ENCODE measurements around the gene KCNMA1.

Gene KCNMA1

DNA sequence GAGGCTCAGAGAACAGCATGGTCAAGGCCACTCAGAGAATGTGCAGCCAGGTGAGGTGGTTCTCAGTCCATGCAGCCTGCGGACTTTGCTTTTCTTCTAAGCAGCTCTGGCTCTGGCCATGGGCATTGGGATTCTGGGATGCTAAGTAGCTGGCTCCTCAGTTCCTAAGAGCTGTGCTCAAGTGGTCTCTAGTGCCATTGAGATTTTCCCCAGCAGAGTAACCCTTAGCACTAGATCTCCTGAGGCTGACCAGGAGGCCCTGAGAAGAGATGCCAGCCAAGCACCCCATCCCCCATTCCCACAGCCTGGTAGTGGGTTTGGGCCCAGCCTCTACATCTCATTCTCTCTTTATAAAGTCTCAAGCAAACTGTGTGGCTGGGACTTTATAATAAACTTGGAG is 77.1 kb downstream of the KCNMA1 start:
- H3K9ac ChIP-seq (ENCODE audit: low read depth, low read length) = no peak overlapping the region
- H3K36me3 ChIP-seq (ENCODE audit: control insufficient read depth, insufficient read depth, low read length) = no peaks in the 10 kb centered on the region
- peaks cover 9% of the 10 kb centered on the region for H3K4me1 ChIP-seq (ENCODE audit: control insufficient read depth, insufficient read depth, low read length)
- H3K27me3 ChIP-seq (ENCODE audit: control insufficient read depth, insufficient read depth, low read length) = no peaks in the 10 kb centered on the region
- H3K4me3 ChIP-seq (ENCODE audit: low read depth, low read length) = no peak overlapping the region
- no peaks in the 10 kb centered on the region for H3K9me3 ChIP-seq (ENCODE audit: control insufficient read depth, insufficient read depth, low read length)

DNA sequence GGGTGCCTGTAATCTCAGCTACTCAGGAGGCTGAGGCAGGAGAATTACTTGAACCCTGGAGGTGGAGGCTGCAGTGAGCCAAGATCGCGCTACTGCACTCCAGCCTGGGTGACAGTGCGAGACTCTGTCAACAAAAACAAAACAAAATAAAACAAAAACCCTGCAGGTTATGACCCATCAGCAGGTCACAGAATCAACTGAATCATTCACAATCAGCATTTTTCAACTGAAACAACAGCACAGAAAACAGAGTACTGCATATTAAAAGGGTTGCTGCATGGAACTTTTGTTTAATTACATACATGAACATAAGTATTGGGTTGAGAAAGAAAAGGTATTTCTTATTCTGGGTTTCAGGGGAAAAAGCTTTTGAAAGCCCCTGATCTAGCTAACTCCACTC is 77.6 kb downstream of the KCNMA1 start:
- H3K9ac ChIP-seq (ENCODE audit: low read depth, low read length) = no peak overlapping the region
- H3K4me3 ChIP-seq (ENCODE audit: low read depth, low read length) = no peak overlapping the region
- no peaks in the 10 kb centered on the region for H3K9me3 ChIP-seq (ENCODE audit: control insufficient read depth, insufficient read depth, low read length)
- peaks cover 5% of the 10 kb centered on the region for H3K4me1 ChIP-seq (ENCODE audit: control insufficient read depth, insufficient read depth, low read length)
- H3K36me3 ChIP-seq (ENCODE audit: control insufficient read depth, insufficient read depth, low read length) = no peaks in the 10 kb centered on the region
- no peaks in the 10 kb centered on the region for H3K27me3 ChIP-seq (ENCODE audit: control insufficient read depth, insufficient read depth, low read length)

DNA sequence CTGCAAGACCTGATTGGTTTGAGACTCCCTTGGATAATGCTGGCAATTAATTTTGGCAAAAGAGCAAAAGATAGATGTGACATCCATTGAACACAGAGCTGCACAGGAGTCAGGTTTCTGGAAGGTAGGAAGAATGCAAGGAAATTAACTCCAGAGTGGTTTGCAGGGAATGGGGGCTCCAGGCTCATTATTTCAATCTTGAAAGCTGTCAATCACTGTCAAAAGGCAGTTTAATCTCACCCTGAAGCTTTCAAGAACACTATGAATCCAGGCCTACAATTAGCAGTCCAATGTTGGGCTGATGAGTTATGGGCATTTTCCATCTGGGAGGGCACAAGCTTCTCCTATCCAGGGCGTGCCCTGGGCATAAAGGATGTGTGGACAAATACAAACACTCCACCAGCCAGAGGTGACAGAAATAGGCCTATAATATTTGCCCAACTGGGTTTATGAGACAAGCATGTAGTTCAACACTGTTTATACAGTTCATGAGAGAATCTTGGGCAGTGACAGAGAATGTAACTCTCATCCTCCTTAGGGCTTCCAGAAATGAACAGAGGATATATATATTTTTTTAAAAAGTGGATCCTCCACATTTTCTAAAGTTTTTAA is 80.5 kb downstream of the KCNMA1 start:
- no peak overlapping the region for H3K9ac ChIP-seq (ENCODE audit: low read depth, low read length)
- no peak overlapping the region for H3K4me3 ChIP-seq (ENCODE audit: low read depth, low read length)
- no peaks in the 10 kb centered on the region for H3K4me1 ChIP-seq (ENCODE audit: control insufficient read depth, insufficient read depth, low read length)
- H3K27me3 ChIP-seq (ENCODE audit: control insufficient read depth, insufficient read depth, low read length) = no peaks in the 10 kb centered on the region
- H3K9me3 ChIP-seq (ENCODE audit: control insufficient read depth, insufficient read depth, low read length) = no peaks in the 10 kb centered on the region
- no peaks in the 10 kb centered on the region for H3K36me3 ChIP-seq (ENCODE audit: control insufficient read depth, insufficient read depth, low read length)

DNA sequence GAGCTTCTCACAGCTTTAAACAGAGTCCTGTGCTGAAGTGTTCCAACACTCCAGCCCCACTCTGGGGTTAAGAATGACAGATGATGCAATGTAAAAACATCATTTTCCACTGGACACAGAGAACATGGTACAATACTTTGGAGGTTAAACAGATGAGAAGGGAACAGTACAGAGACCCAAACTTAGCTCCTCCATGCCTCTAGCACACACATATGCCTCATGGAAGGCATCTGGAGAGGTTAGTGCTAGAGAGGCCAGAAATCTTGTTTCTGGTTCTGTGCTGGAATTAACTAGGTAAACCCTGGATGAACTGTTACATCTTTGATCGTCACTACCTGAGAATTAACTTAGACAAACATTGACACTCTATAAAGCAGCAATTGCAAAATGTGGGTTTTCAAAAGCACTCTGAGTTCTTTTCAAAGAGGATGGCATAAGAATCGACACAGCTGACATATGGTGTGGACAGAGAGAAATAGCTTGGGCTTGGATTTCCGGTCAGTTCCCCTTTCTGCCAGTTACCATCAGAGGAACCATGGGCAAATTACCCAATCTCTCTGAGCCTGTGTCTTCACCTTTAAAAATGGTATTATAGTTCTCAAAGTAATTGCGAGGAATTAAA is 81.9 kb downstream of the KCNMA1 start:
- H3K9ac ChIP-seq (ENCODE audit: low read depth, low read length) = no peak overlapping the region
- H3K36me3 ChIP-seq (ENCODE audit: control insufficient read depth, insufficient read depth, low read length) = no peaks in the 10 kb centered on the region
- no peak overlapping the region for H3K4me3 ChIP-seq (ENCODE audit: low read depth, low read length)
- no peaks in the 10 kb centered on the region for H3K9me3 ChIP-seq (ENCODE audit: control insufficient read depth, insufficient read depth, low read length)
- no peaks in the 10 kb centered on the region for H3K4me1 ChIP-seq (ENCODE audit: control insufficient read depth, insufficient read depth, low read length)
- H3K27me3 ChIP-seq (ENCODE audit: control insufficient read depth, insufficient read depth, low read length) = no peaks in the 10 kb centered on the region

DNA sequence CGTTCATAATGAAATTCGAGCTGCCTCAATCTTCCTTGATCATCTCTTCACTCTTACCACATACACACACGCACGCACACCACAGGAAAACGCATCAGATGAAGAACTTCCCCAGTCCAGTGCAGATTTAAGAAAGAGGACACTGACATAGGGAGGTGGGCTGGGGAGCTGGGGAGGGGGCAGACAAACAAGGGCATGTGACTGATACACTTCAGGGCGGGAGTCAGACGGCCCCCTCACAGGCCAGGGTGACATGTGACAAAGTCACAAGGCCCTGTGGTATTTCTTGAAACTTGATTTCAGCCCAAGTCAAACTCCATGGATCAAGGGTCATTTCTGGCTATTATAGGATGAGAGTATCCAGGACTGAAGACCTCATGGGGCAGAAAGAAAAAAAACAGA is 82.6 kb downstream of the KCNMA1 start:
- H3K9ac ChIP-seq (ENCODE audit: low read depth, low read length) = no peak overlapping the region
- no peak overlapping the region for H3K4me3 ChIP-seq (ENCODE audit: low read depth, low read length)
- no peaks in the 10 kb centered on the region for H3K36me3 ChIP-seq (ENCODE audit: control insufficient read depth, insufficient read depth, low read length)
- H3K9me3 ChIP-seq (ENCODE audit: control insufficient read depth, insufficient read depth, low read length) = no peaks in the 10 kb centered on the region
- H3K4me1 ChIP-seq (ENCODE audit: control insufficient read depth, insufficient read depth, low read length) = no peaks in the 10 kb centered on the region
- H3K27me3 ChIP-seq (ENCODE audit: control insufficient read depth, insufficient read depth, low read length) = no peaks in the 10 kb centered on the region

DNA sequence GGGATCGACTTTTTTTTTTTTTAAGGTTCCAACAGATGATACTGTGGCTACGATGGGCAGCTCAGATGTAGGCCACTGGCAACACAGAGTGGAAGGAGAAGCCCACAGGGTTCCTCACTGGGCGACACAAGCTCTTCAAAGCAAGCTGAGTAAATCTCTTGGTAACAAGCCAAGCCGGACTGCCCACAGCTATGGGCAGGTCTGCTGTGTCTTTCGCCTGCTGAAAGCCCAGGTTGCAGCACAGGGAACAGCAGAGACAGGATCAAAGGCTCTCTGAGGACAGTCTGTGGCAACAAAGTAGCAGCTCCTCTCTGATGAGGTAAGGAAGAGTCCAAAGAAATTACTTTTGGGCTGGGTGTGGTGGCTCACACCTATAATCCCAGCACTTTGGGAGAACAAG is 83.6 kb downstream of the KCNMA1 start:
- no peak overlapping the region for H3K9ac ChIP-seq (ENCODE audit: low read depth, low read length)
- no peaks in the 10 kb centered on the region for H3K27me3 ChIP-seq (ENCODE audit: control insufficient read depth, insufficient read depth, low read length)
- no peaks in the 10 kb centered on the region for H3K36me3 ChIP-seq (ENCODE audit: control insufficient read depth, insufficient read depth, low read length)
- no peak overlapping the region for H3K4me3 ChIP-seq (ENCODE audit: low read depth, low read length)
- no peaks in the 10 kb centered on the region for H3K9me3 ChIP-seq (ENCODE audit: control insufficient read depth, insufficient read depth, low read length)
- no peaks in the 10 kb centered on the region for H3K4me1 ChIP-seq (ENCODE audit: control insufficient read depth, insufficient read depth, low read length)

DNA sequence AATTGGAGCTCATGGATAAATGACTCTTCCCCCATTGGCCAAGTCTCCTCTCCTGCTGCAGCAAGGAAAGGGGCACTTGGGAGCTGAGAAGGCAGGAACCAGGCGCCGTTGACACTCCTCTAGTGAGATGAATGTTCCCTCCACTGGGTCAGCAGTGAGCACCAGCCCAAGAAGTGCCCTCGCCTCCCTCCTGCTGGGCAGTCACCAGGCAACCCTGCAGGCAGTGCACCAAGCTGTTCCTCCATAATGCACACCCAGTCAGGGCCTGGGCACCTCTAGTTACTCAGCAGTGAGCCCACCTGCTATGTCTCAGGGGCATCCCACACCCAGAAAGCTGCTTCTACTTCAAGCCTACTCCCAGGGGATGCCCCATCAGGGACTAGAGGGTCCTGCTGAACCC is 84.3 kb downstream of the KCNMA1 start:
- Histone ChIP-seq H3K9ac (ENCODE audit: low read depth, low read length) (no peak overlapping the region), H3K36me3 (ENCODE audit: control insufficient read depth, insufficient read depth, low read length) (no peaks in the 10 kb centered on the region), H3K9me3 (ENCODE audit: control insufficient read depth, insufficient read depth, low read length) (no peaks in the 10 kb centered on the region), H3K4me3 (ENCODE audit: low read depth, low read length) (no peak overlapping the region), H3K4me1 (ENCODE audit: control insufficient read depth, insufficient read depth, low read length) (no peaks in the 10 kb centered on the region), H3K27me3 (ENCODE audit: control insufficient read depth, insufficient read depth, low read length) (no peaks in the 10 kb centered on the region)

DNA sequence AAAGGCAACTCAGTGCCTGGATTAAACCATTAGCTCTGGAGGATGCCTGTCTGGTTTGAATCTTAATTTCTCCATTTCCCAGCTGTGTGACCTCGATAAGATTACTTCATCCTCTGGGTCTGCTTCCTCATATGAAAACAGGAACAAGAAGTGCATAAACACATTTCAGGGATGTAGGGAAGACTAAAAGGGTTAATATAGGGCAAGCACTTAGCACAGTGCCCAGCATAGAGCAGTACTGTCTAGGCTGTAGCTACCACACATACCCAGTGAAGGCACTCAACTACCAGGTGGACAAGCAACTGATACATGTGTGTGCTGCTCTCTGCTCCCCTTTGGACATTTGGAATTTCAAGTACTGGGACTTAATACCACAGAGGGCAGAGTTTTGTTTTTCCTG is 85.4 kb downstream of the KCNMA1 start:
- no peak overlapping the region for H3K9ac ChIP-seq (ENCODE audit: low read depth, low read length)
- no peaks in the 10 kb centered on the region for H3K27me3 ChIP-seq (ENCODE audit: control insufficient read depth, insufficient read depth, low read length)
- H3K4me3 ChIP-seq (ENCODE audit: low read depth, low read length) = no peak overlapping the region
- H3K4me1 ChIP-seq (ENCODE audit: control insufficient read depth, insufficient read depth, low read length) = no peaks in the 10 kb centered on the region
- no peaks in the 10 kb centered on the region for H3K36me3 ChIP-seq (ENCODE audit: control insufficient read depth, insufficient read depth, low read length)
- no peaks in the 10 kb centered on the region for H3K9me3 ChIP-seq (ENCODE audit: control insufficient read depth, insufficient read depth, low read length)

DNA sequence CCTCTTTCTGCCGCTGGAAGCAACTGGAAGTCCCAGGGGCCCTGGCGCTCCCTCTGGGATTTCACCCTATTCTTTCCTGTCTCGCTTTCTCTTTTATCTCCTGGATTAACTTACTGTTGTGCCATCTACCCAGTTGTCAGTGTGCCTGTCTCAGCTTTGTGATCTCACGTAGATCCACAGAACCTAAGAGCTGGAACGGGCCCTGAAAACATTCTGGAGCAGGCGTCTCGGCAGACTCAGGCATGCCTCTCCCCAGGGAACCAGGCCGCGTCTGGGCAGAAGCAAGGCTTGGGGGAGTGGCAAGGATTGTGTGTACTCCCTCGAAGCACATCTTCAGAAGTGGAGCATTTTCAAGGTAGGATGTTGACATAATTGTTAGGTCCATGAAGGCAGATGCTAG is 87.2 kb downstream of the KCNMA1 start:
- no peaks in the 10 kb centered on the region for H3K4me1 ChIP-seq (ENCODE audit: control insufficient read depth, insufficient read depth, low read length)
- H3K9me3 ChIP-seq (ENCODE audit: control insufficient read depth, insufficient read depth, low read length) = no peaks in the 10 kb centered on the region
- H3K27me3 ChIP-seq (ENCODE audit: control insufficient read depth, insufficient read depth, low read length) = no peaks in the 10 kb centered on the region
- no peaks in the 10 kb centered on the region for H3K36me3 ChIP-seq (ENCODE audit: control insufficient read depth, insufficient read depth, low read length)
- H3K9ac ChIP-seq (ENCODE audit: low read depth, low read length) = no peak overlapping the region
- no peak overlapping the region for H3K4me3 ChIP-seq (ENCODE audit: low read depth, low read length)

DNA sequence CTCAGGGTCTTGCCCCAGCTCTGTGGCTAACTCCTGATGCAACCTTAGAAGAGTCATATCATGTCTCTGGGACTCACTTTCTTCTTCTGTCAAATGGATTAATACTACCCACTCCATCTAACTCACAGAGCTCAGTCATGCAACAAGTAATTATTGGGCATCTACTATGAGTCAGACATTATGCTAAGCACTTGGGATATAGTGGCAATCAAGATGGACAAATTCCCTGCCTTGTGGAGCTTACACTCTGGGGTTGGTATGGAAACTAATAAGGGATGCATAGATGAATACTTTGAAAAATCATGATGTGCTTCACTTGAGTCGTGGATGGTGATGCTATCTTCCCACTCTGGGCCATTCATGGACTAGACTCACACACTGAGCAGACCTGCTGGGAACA is 88.9 kb downstream of the KCNMA1 start:
- no peaks in the 10 kb centered on the region for H3K4me1 ChIP-seq (ENCODE audit: control insufficient read depth, insufficient read depth, low read length)
- H3K27me3 ChIP-seq (ENCODE audit: control insufficient read depth, insufficient read depth, low read length) = no peaks in the 10 kb centered on the region
- no peak overlapping the region for H3K4me3 ChIP-seq (ENCODE audit: low read depth, low read length)
- H3K9ac ChIP-seq (ENCODE audit: low read depth, low read length) = no peak overlapping the region
- H3K9me3 ChIP-seq (ENCODE audit: control insufficient read depth, insufficient read depth, low read length) = no peaks in the 10 kb centered on the region
- H3K36me3 ChIP-seq (ENCODE audit: control insufficient read depth, insufficient read depth, low read length) = no peaks in the 10 kb centered on the region

DNA sequence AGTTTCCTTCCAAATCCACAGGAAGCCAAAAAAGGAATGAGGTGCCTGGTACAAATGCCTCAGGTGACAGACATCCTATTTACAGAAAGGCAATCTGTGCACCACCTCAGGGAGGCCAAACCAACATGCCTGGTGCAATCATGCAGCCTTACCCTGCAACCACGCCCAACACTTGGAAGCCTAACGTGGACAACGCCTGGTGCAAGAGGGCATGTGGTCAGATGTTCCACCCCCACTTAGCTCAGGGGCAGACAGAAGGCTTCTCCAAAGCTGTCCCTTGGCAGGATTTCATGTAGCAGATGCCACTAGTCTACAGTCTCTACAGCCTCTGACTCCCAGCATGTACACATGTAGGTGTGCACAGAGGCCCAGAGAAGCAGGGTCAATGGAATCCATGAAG is 89.5 kb downstream of the KCNMA1 start:
- H3K9me3 ChIP-seq (ENCODE audit: control insufficient read depth, insufficient read depth, low read length) = no peaks in the 10 kb centered on the region
- H3K4me1 ChIP-seq (ENCODE audit: control insufficient read depth, insufficient read depth, low read length) = no peaks in the 10 kb centered on the region
- no peak overlapping the region for H3K4me3 ChIP-seq (ENCODE audit: low read depth, low read length)

DNA sequence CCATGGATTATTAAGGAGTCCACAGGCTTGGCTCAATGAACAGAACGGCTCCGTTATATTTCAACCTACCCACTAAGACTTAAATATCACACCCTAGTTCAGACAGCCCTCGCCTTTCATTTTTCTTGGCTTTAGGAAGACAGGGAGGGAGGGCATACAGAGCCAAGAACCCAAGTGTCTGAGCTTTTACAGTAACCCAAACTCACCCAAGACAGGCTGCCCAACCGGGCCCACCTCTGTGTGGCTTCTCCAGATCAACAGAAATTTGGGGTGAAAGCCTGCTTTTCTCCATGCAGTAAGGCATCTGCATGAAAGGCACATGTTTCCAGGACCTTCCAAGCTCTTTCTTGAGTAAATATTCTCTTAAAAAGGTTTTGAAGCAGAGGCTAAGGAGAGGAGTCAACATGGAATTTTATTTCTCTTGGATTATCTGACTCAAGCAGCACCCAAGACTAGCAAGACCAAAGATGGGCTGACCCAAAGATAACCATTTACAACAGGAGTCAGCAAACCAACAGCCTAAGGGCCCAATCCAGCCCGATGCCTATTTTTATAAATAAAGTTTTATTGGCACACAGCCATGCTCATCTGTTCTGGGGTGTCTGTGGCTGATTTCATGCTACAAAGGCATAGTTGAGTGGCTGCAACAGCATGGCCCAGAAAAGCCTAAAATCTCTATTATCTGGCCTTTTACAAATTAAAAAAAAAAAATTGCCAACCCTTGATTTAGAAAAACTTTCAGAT is 90.1 kb downstream of the KCNMA1 start:
- no peak overlapping the region for H3K9ac ChIP-seq (ENCODE audit: low read depth, low read length)
- H3K4me1 ChIP-seq (ENCODE audit: control insufficient read depth, insufficient read depth, low read length) = no peaks in the 10 kb centered on the region
- no peaks in the 10 kb centered on the region for H3K9me3 ChIP-seq (ENCODE audit: control insufficient read depth, insufficient read depth, low read length)
- no peak overlapping the region for H3K4me3 ChIP-seq (ENCODE audit: low read depth, low read length)
- no peaks in the 10 kb centered on the region for H3K36me3 ChIP-seq (ENCODE audit: control insufficient read depth, insufficient read depth, low read length)
- H3K27me3 ChIP-seq (ENCODE audit: control insufficient read depth, insufficient read depth, low read length) = no peaks in the 10 kb centered on the region

More for the DNA sequence above, 89.5 kb downstream of the KCNMA1 start:
- Histone ChIP-seq H3K36me3 (ENCODE audit: control insufficient read depth, insufficient read depth, low read length) (no peaks in the 10 kb centered on the region), H3K27me3 (ENCODE audit: control insufficient read depth, insufficient read depth, low read length) (no peaks in the 10 kb centered on the region), H3K9ac (ENCODE audit: low read depth, low read length) (no peak overlapping the region)
